ENCODE results near the gene MARK3.

- TF ChIP-seq CTCF (IDR thresholded peaks at IDR 0.05) (no peak), EP300 (IDR thresholded peaks at IDR 0.05; ENCODE audit: low read depth) (no peak), POLR2A (IDR thresholded peaks at IDR 0.05) (no peak)
Measured at GRCh38 chr14:103390605-103391004, 5.4 kb downstream of the MARK3 start.
